Measurements from ENCODE around the gene ZNF165. TPM values are rescaled to one million over a fixed set of nuclear protein-coding genes. Genes with fewer than 3 reads are reported as not detected.

Gene ZNF165
- total and polyA plus RNA-seq, 2 of the 13 experiments (the other 11 are each of a cell fraction or from before 2014, with no cell fraction given), result 0.58 to 8.6 TPM

DNA sequence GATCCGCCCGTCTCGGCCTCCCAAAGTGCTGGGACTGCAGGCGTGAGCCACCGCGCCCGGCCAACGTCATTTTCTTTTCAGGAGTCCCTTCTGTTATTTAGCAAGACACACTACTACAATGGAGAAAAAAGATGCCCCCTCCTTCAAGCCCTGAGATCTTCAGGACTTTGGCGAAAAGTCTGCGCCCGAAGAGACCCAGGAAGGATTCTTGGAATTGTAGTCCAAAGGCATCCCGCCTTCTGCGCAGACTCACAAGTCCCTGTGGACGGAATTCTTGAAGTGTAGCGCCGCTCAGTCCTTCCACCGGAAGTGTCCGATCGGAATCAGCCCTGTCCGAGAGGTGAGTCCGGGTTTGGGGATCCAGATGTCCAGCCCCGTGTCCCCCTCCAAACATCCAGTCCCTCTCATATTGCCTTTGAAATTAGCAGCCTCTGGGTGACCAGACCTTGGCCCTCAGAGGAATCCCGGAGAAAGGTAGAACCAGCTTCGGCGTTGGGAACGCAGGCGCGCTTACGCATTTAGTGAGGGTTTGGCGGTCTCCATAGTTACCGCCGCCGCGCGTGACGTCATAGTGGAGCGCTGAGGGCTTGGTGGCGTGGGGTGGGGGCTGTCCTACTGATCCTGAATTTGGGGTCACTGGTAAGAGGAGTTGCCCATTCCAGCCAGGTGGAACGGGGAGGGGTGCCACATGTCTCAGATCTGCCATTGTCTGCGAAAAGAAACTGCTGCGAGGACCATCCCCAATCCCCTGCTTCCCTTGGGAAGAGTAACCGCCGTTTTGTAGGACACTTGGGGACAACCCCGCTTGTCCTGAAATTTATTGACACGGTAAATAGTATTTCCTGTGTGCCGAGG, 490 bp downstream of the ZNF165 start (continued):
- peak; percentile 96 for TF ChIP-seq CCAR2 (optimal IDR thresholded peaks at IDR 0.05; ENCODE audit: low read depth, low read length)
- peak; percentile 85; the same call in 2 of the 3 replicates for TF ChIP-seq MXI1 (IDR thresholded peaks at IDR 0.05; ENCODE audit: borderline replicate concordance, low read depth, low read length)
- peak; percentile 83 for TF ChIP-seq PRDM10 (CRISPR knock-in tag; IDR thresholded peaks at IDR 0.05; ENCODE audit: low read depth)
- peak; percentile 92 for TF ChIP-seq ZBTB21 (CRISPR knock-in tag; IDR thresholded peaks at IDR 0.05)
- TF ChIP-seq ZNF776 (CRISPR knock-in tag; IDR thresholded peaks at IDR 0.05), result peak; percentile 62; the same call in 1 of the 2 replicates
- TF ChIP-seq ZNF142 (CRISPR knock-in tag; IDR thresholded peaks at IDR 0.05), result peak; percentile 89
- peak; percentile 97 for TF ChIP-seq SMAD3 (CRISPR knock-in tag; IDR thresholded peaks at IDR 0.05)
- no peak for TF ChIP-seq NPAS2 (CRISPR knock-in tag; IDR thresholded peaks at IDR 0.05; ENCODE audit: borderline replicate concordance)
- TF ChIP-seq RFX5 (IDR thresholded peaks at IDR 0.05; ENCODE audit: low read depth, low read length), result peak; percentile 88
- peak; percentile 71; the same call in 1 of the 2 replicates for TF ChIP-seq ZFX (CRISPR knock-in tag; IDR thresholded peaks at IDR 0.05; ENCODE audit: low read depth)
- TF ChIP-seq ZBTB7B (CRISPR knock-in tag; IDR thresholded peaks at IDR 0.05), result peak; percentile 45; the same call in 1 of the 2 replicates
- TF ChIP-seq NFAT5 (CRISPR knock-in tag; IDR thresholded peaks at IDR 0.05), result peak; percentile 90; the same call in 1 of the 2 replicates
- peak; percentile 85 for TF ChIP-seq ZNF317 (CRISPR knock-in tag; IDR thresholded peaks at IDR 0.05)

All from HepG2 (cell line).